ENCODE data around the gene MRPL50.

- TF ChIP-seq EZH2 (IDR thresholded peaks at IDR 0.05) (no peak), POLR2AphosphoS5 (IDR thresholded peaks at IDR 0.05; ENCODE audit: borderline replicate concordance, low read depth, low read length) (no peak), FOXP2 (optimal IDR thresholded peaks at IDR 0.05; ENCODE audit: control extremely low read depth, extremely low read length, insufficient read depth) (no peak)
Measured at GRCh38 chr9:101387871-101388506, 10.4 kb downstream of the MRPL50 start.

Data from SK-N-MC (cell line).